Middle frontal gyrus (tissue), 1 donor: Measurements from ENCODE around the gene ASTN2.

Experiments
- DNase-seq: peaks from one replicate; pipeline ENCODE4 v3.0.0-alpha.2; 2015; ENCODE audit warnings: low spot score; ENCODE audit errors: extremely low spot score

Gene ASTN2

GRCh38 chr9:116494815-116495634 is 919.8 kb downstream of the ASTN2 start:
- no peak for DNase-seq

- no peak for DNase-seq
Observed at GRCh38 chr9:116493183-116493860, 921.5 kb downstream of the ASTN2 start.

GRCh38 chr9:116491659-116492058 is 923.2 kb downstream of the ASTN2 start:
- DNase-seq, result no peak

- no peak for DNase-seq
Observed at GRCh38 chr9:116491219-116491618, 923.6 kb downstream of the ASTN2 start.

GRCh38 chr9:116490321-116490720 is 924.5 kb downstream of the ASTN2 start:
- DNase-seq, result no peak

- DNase-seq, result no peak
Observed at GRCh38 chr9:116488373-116488772, 926.5 kb downstream of the ASTN2 start.

GRCh38 chr9:116484492-116485061 is 930.3 kb downstream of the ASTN2 start:
- no peak for DNase-seq

GRCh38 chr9:116483622-116484491 is 931.0 kb downstream of the ASTN2 start:
- DNase-seq, result no peak

- no peak for DNase-seq
Observed at GRCh38 chr9:116482740-116483139, 932.1 kb downstream of the ASTN2 start.

GRCh38 chr9:116480700-116481099 is 934.2 kb downstream of the ASTN2 start:
- DNase-seq, result no peak

- DNase-seq, result no peak
Observed at GRCh38 chr9:116479967-116480366, 934.9 kb downstream of the ASTN2 start.

GRCh38 chr9:116479056-116479544 is 935.8 kb downstream of the ASTN2 start:
- no peak for DNase-seq

- no peak for DNase-seq
Observed at GRCh38 chr9:116477584-116478141, 937.2 kb downstream of the ASTN2 start.

GRCh38 chr9:116476935-116477381 is 937.9 kb downstream of the ASTN2 start:
- DNase-seq, result no peak

- no peak for DNase-seq
Observed at GRCh38 chr9:116476002-116476401, 938.9 kb downstream of the ASTN2 start.

- DNase-seq, result no peak
Observed at GRCh38 chr9:116475201-116475600, 939.7 kb downstream of the ASTN2 start.

GRCh38 chr9:116471944-116472506 is 942.8 kb downstream of the ASTN2 start:
- DNase-seq, result no peak

- no peak for DNase-seq
Observed at GRCh38 chr9:116471093-116471906, 943.6 kb downstream of the ASTN2 start.

GRCh38 chr9:116468793-116469527 is 945.9 kb downstream of the ASTN2 start:
- no peak for DNase-seq
